Small intestine (tissue), 16 donors: ENCODE results near the gene AMPH. TPM values are rescaled to one million over a fixed set of nuclear protein-coding genes. Genes with fewer than 3 reads are reported as not detected.

ENCODE experiments used
- DNase-seq, 2 donors: peaks; one replicate each; pipeline versions ENCODE4 v3.0.0 to v3.0.0-alpha.2; 2013
- FAIRE-seq: peaks from 2 replicates; lab custom pipeline; 2012; peaks lifted over from hg19 to GRCh38; lab: Jason Lieb, UNC
- H3K27ac ChIP-seq, 3 donors: one replicate each; pipeline ENCODE4 v1.5.1; 2013; ENCODE audit warnings: low read length in 2 of 3, mild to moderate bottlenecking in 2 of 3, control low read depth in 1 of 3, inconsistent platforms in 1 of 3, low read depth in 1 of 3, moderate library complexity in 1 of 3
- H3K27me3 ChIP-seq, 3 donors: one replicate each; pipeline ENCODE4 v1.6.1; 2013; ENCODE audit warnings: low read length in 3 of 3, inconsistent platforms in 1 of 3; ENCODE audit not compliant: control insufficient read depth in 3 of 3, insufficient read depth in 3 of 3
- H3K36me3 ChIP-seq, 3 donors: one replicate each; pipeline ENCODE4 v1.6.1; 2013; ENCODE audit warnings: low read length in 3 of 3, inconsistent platforms in 1 of 3, low read depth in 1 of 3, mild to moderate bottlenecking in 1 of 3, moderate library complexity in 1 of 3; ENCODE audit not compliant: control insufficient read depth in 3 of 3, insufficient read depth in 2 of 3
- H3K4me1 ChIP-seq, 3 donors: one replicate each; pipeline ENCODE4 v1.6.1; 2013; ENCODE audit warnings: low read length in 2 of 3, inconsistent platforms in 1 of 3, low read depth in 1 of 3, mild to moderate bottlenecking in 1 of 3, moderate library complexity in 1 of 3; ENCODE audit not compliant: control insufficient read depth in 3 of 3, insufficient read depth in 2 of 3
- H3K4me3 ChIP-seq, 3 donors: one replicate each; pipeline ENCODE4 v1.5.1; 2013; ENCODE audit warnings: low read length in 3 of 3, control low read depth in 1 of 3, inconsistent platforms in 1 of 3, low read depth in 1 of 3, mild to moderate bottlenecking in 1 of 3, moderate library complexity in 1 of 3
- H3K9me3 ChIP-seq, 2 donors: one replicate each; pipeline ENCODE4 v1.6.1; 2013; ENCODE audit warnings: low read depth in 1 of 2, low read length in 1 of 2; ENCODE audit not compliant: control insufficient read depth in 2 of 2, insufficient read depth in 1 of 2
- WGBS, 3 donors: extraction: QIAGEN DNeasy Blood & Tissue Kit; methylation state at CpG; one replicate each; pipeline ENCODE4 v1.1.7; 2013; 5-methylcytosine and 5-hydroxymethylcytosine counted together
- long read RNA-seq, 10 donors: transcript quantifications; one replicate each; lab custom pipeline, GENCODE V29; 2026
- polyA plus RNA-seq, 4 donors: library from polyadenylated mRNA; stranded (reverse) in 3 of 4; unstranded in 1 of 4; fragments of 200-250 nt in 3 of 4; fragments of 120-200 nt in 1 of 4; gene quantifications; one replicate each; pipeline versions ENCODE4 v1.2.1 to v1.2.3, GENCODE V29; 2013
- donor health status: healthy with polysubstance abuse.
- donor health status: control.
- donor health status: control.
- donor health status: Bipolar disorder and iron deficiency.
- donor health status: healthy.

Gene AMPH
- 1 to 10 TPM in 2 of 4 donors, under 1 TPM in 1, not detected in 1; 0.54 to 2.7 (median 1.6) TPM for polyA plus RNA-seq
- long read RNA-seq, donor 1, partial matches to known transcripts: 0 of 1 reads
- long read RNA-seq, donor 1, other reads (novel, unspliced or antisense): 0 of 1 reads
- long read RNA-seq, donor 2, partial matches to known transcripts: 0 of 1 reads
- long read RNA-seq, donor 2, other reads (novel, unspliced or antisense): 0 of 1 reads
- long read RNA-seq, donor 3, partial matches to known transcripts: 0 of 1 reads
- long read RNA-seq, donor 3, other reads (novel, unspliced or antisense): 0 of 1 reads
- long read RNA-seq, donor 4: 0 reads
- long read RNA-seq, donor 5: 0 reads
- long read RNA-seq, donor 6: 0 reads
- long read RNA-seq, donor 7: 0 reads
- long read RNA-seq, donor 8: 0 reads
- long read RNA-seq, donor 9: 0 reads
- long read RNA-seq, donor 10: 0 reads

DNA sequence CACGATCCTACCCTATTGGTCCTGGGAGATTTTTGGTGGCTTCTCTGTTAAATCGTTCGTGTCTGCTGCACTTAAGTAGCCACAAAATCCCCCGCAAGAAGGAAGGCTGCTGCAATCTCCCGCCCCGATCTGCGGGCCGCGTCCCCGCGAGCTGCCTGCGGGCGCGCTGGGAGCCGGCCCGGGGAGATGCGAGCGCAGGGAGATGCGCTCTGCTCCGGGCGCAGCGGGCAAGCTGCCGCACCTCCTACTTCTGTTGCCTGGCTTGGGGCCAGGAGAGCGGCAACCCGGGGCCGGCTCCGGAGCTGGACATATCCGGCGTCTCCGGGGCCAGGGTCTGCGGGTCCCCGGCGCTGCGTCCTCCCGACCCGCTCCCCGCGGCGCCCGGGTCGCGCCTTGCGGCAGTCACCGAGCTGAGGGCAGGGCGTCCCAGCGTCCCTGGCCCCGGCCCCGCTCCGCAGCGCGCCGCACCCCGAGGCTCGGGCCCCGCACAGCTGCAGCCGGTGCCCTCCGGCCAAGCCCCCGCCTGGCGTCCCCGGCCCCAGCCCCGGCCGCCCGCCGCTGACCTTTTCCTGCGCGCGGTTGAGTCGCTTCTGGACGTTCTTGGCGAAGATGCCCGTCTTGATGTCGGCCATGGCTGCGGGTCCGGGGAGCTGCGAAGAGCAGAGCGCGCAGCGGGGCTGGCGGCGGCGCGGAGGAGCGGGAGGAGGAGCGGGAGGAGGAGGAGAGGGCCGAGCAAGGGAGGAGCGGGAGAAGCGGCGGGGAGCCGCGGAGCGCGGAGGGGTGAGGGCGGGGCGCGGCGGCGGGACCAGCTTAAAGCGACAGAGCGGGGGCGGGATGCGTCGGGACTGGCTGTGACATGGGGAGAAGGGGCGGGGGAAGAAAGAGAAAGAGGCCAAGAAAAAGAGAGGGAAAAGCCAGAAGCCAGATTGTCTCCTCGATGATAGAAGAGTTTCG lies at the start of gene AMPH:
AMPH (minus strand) TSS at position 654 of the 954 bp plus-strand sequence; CDS start at position 632, 22 bp downstream.
- peak within 1 kb of the TSS; percentile 14 to 35 (median 32) for H3K4me3 ChIP-seq
- H3K4me1 ChIP-seq: no peaks in the 10 kb centered on the region
- no peak for FAIRE-seq
- no peaks in the 10 kb centered on the region for H3K9me3 ChIP-seq
- no peaks in the 10 kb centered on the region for H3K36me3 ChIP-seq
- DNase-seq: peak in 1 of 2 donors; percentile 35
- 2 to 9% (median 5%) methylated on average over 62 to 105 of the region's 105 CpGs for WGBS, 3 donors
- no peak within 1 kb of the TSS for H3K27ac ChIP-seq
- peaks cover 7 to 33% (median 16%) of the 10 kb centered on the region in 3 donors for H3K27me3 ChIP-seq

DNA sequence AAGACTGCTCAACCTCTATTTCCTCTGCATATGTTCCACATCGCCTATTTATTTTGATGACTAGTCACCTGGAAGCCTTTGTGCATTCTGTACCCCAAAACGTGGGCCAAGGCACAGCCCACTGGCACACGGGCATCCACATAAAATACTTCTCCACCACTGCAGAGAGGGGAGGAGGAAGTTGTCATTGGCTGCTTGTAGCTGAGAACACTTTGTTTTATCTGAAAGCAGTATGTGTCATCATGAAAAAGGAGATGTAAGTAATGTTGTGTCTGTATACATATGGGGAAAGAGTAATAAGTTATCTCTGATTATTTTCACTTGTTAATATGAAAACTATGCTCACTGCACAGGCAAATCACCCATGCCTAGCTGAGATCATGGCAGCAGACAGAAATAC lies 48.2 kb upstream of the AMPH start:
- H3K27me3 ChIP-seq: no peaks in the 10 kb centered on the region
- H3K27ac ChIP-seq: no peak overlapping the region
- no peak for DNase-seq
- H3K36me3 ChIP-seq: no peaks in the 10 kb centered on the region
- no peak overlapping the region for H3K4me3 ChIP-seq
- WGBS, 3 donors: 65 to 68% (median 67%) methylated on average over 3 of the region's 3 CpGs
- peaks cover 0 to 3% of the 10 kb centered on the region in 2 donors for H3K9me3 ChIP-seq
- H3K4me1 ChIP-seq: no peaks in the 10 kb centered on the region
- no peak for FAIRE-seq

- Histone ChIP-seq H3K9me3 (peaks cover 0 to 3% of the 10 kb centered on the region in 2 donors), H3K4me3 (no peak overlapping the region), H3K27me3 (no peaks in the 10 kb centered on the region), H3K27ac (no peak overlapping the region), H3K4me1 (no peaks in the 10 kb centered on the region), H3K36me3 (no peaks in the 10 kb centered on the region)
- 74 to 92% (median 77%) methylated on average over 1 of the region's 1 CpG for WGBS, 3 donors
- no peak for FAIRE-seq
- DNase-seq: no peak
Observed at GRCh38 chr7:38678698-38679054, 47.5 kb upstream of the AMPH start.

GRCh38 chr7:38677981-38678697 lies 47.0 kb upstream of the AMPH start:
- DNase-seq (no peak), FAIRE-seq (no peak)
- Histone ChIP-seq H3K4me1 (no peaks in the 10 kb centered on the region), H3K9me3 (peaks cover 0 to 3% of the 10 kb centered on the region in 2 donors), H3K27me3 (no peaks in the 10 kb centered on the region), H3K36me3 (no peaks in the 10 kb centered on the region), H3K4me3 (no peak overlapping the region), H3K27ac (no peak overlapping the region)
- WGBS, 3 donors: 83 to 88% (median 88%) methylated on average over 5 of the region's 5 CpGs

DNA sequence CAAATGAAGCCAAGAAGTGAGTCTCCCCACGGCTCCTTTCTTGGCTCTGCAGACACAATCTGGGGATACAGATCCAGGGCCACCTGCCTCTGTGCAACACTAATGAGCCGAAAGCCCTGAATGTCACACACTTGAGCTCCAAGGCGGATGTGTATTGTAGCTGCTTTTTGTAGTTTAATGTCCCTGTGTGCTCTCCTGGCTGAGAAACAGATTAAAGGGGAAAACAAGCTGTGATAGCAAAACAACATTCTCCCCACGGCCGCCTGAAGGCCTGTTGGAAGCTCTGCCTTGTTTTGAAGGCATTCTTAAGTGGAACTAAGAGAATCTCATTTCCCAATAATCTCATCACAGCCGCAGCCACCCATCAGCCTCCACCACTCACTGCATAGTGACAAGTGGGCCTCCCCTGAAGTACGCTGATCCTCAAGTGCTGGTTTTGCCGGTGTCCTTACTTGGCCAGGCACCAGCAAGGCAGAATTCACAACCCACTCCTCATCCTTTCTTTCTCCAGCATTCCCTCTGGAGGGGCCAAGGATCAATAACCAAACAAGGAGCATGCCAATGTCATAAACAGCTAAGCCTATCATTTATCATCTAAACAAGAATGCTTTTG lies 44.4 kb upstream of the AMPH start:
- WGBS, 3 donors: 51 to 55% (median 54%) methylated on average over 8 of the region's 8 CpGs
- FAIRE-seq: no peak
- H3K27ac ChIP-seq: no peak overlapping the region
- no peak overlapping the region for H3K4me3 ChIP-seq
- no peaks in the 10 kb centered on the region for H3K4me1 ChIP-seq
- DNase-seq: no peak
- H3K27me3 ChIP-seq: no peaks in the 10 kb centered on the region
- H3K9me3 ChIP-seq: peaks cover 0 to 3% of the 10 kb centered on the region in 2 donors
- H3K36me3 ChIP-seq: no peaks in the 10 kb centered on the region

DNA sequence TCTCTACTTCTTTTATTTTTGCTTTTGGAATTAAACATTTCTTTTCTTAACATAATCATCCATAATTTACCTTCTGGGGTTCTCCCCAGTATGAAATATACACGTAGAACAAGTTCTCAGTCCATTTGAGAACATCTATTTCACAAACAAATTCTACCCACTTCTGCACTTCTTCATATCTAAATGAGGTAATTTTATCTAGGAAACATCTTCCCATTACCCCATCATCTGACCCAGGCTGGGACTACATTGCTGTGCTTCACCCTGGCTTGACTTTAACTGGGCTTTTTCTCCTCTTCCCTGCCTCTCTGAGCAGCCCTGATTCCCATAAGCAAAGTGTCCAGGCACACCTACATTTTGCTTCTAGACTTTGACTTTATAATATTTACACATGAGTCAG lies 43.3 kb upstream of the AMPH start:
- H3K36me3 ChIP-seq: no peaks in the 10 kb centered on the region
- no peaks in the 10 kb centered on the region for H3K27me3 ChIP-seq
- H3K27ac ChIP-seq: no peak overlapping the region
- FAIRE-seq: no peak
- DNase-seq: no peak
- H3K4me3 ChIP-seq: no peak overlapping the region
- H3K4me1 ChIP-seq: no peaks in the 10 kb centered on the region
- 40 to 66% (median 60%) methylated on average over 1 of the region's 1 CpG for WGBS, 3 donors
- H3K9me3 ChIP-seq: peaks cover 0 to 3% of the 10 kb centered on the region in 2 donors

DNA sequence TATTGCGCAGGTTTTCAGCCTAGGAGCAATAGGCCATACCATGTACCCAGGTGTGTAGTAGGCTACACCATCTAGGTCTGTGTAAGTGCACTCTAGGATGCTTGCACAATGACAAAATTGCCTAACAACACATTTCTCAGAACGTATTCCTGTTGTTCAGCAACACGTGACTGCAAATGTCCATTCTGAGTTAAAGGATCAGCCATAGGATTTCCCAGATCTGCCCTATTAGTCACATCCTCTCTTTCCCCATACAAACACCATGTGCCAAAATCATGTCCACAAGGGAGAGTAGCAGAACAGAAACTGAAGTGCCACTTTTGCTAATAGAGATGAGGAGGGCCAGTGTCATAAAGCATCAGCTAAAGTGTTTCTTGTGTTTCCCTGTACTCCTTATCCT lies 42.6 kb upstream of the AMPH start:
- Histone ChIP-seq H3K4me3 (no peak overlapping the region), H3K36me3 (no peaks in the 10 kb centered on the region), H3K4me1 (no peaks in the 10 kb centered on the region), H3K9me3 (peaks cover 0 to 3% of the 10 kb centered on the region in 2 donors), H3K27ac (no peak overlapping the region), H3K27me3 (no peaks in the 10 kb centered on the region)
- FAIRE-seq (no peak), DNase-seq (no peak)
- WGBS, 3 donors: 78 to 79% (median 79%) methylated on average over 3 of the region's 3 CpGs
